C1 segment of cervical spinal cord (tissue), 14 donors: Measurements from ENCODE around the gene FAF1.
A peak's percentile ranks its signal among the peaks of the same experiment; 100 is the strongest.
"Not testable (repeated sequence)": the region's sequence is repeated elsewhere in the genome, so short reads cannot be mapped to it uniquely, and the experiment has no call there.

ENCODE experiments used
- DNase-seq, 14 donors: peaks; one replicate each; lab custom pipeline; 2025; lab: John Stamatoyannopoulos, UW

Gene FAF1

GRCh38 chr1:50959913-50960844 is at the start of gene FAF1:
TSS of gene FAF1 (minus strand) at chr1:50960267. CDS start at chr1:50959811, 456 bp downstream.
- peak; percentile 78 to 97 (median 94) for DNase-seq

GRCh38 chr1:51009381-51009780 is 49.3 kb upstream of the FAF1 start:
- no peak for DNase-seq

- DNase-seq: not testable (repeated sequence)
Observed at GRCh38 chr1:51005549-51005948, 45.5 kb upstream of the FAF1 start.

GRCh38 chr1:51002516-51002915 is 42.4 kb upstream of the FAF1 start:
- no peak for DNase-seq

GRCh38 chr1:51000651-51001050 is 40.6 kb upstream of the FAF1 start:
- DNase-seq: no peak

- no peak for DNase-seq
Observed at GRCh38 chr1:51000160-51000559, 40.1 kb upstream of the FAF1 start.

GRCh38 chr1:50999375-50999774 is 39.3 kb upstream of the FAF1 start:
- not testable (repeated sequence) for DNase-seq

GRCh38 chr1:50996083-50996482 is 36.0 kb upstream of the FAF1 start:
- no peak for DNase-seq

- no peak for DNase-seq
Observed at GRCh38 chr1:50995651-50996050, 35.6 kb upstream of the FAF1 start.

GRCh38 chr1:50994997-50995396 is 34.9 kb upstream of the FAF1 start:
- no peak for DNase-seq

- DNase-seq: no peak
Observed at GRCh38 chr1:50993645-50994044, 33.6 kb upstream of the FAF1 start.

- no peak for DNase-seq
Observed at GRCh38 chr1:50992532-50993318, 32.7 kb upstream of the FAF1 start.

- no peak for DNase-seq
Observed at GRCh38 chr1:50989694-50990093, 29.6 kb upstream of the FAF1 start.

- DNase-seq: no peak
Observed at GRCh38 chr1:50986653-50987052, 26.6 kb upstream of the FAF1 start.

- DNase-seq: no peak
Observed at GRCh38 chr1:50985094-50985493, 25.0 kb upstream of the FAF1 start.

- no peak for DNase-seq
Observed at GRCh38 chr1:50983219-50983802, 23.2 kb upstream of the FAF1 start.

GRCh38 chr1:50982611-50983010 is 22.5 kb upstream of the FAF1 start:
- DNase-seq: no peak

- DNase-seq: no peak
Observed at GRCh38 chr1:50981741-50982140, 21.7 kb upstream of the FAF1 start.

- no peak for DNase-seq
Observed at GRCh38 chr1:50980505-50980904, 20.4 kb upstream of the FAF1 start.

- no peak for DNase-seq
Observed at GRCh38 chr1:50979937-50980336, 19.9 kb upstream of the FAF1 start.

GRCh38 chr1:50978852-50979781 is 19.1 kb upstream of the FAF1 start:
- peak in 3 of 14 donors; percentile 10 to 43 (median 17) for DNase-seq
